Stimulated activated memory B cell treated with anti-CD40 and anti-IgM and Interleukin-4, amounts not matched to agents 10 μg/mL and 1 μg/mL and 100 μg/mL, for 72 hours (primary cell): ENCODE results near the gene WDR87.
"Not testable (repeated sequence)": the region's sequence is repeated elsewhere in the genome, so short reads cannot be mapped to it uniquely, and the experiment has no call there.

Experiments used
- ATAC-seq: fragments of 150-1000 bp; cut with Tn5 transposase; 2 replicates; pipeline ENCODE4 v1.10.0; 2021
- H3K27ac Mint-ChIP-seq: one replicate; pipeline ENCODE4 v1.8.0; 2022; ENCODE audit warnings: mild to moderate bottlenecking, mixed read lengths
- H3K27me3 Mint-ChIP-seq: one replicate; pipeline ENCODE4 v1.8.0; 2022; ENCODE audit warnings: mixed read lengths
- H3K36me3 Mint-ChIP-seq: one replicate; pipeline ENCODE4 v1.8.0; 2022; ENCODE audit warnings: mixed read lengths
- H3K4me1 Mint-ChIP-seq: one replicate; pipeline ENCODE4 v1.8.0; 2022; ENCODE audit warnings: mixed read lengths
- H3K4me3 Mint-ChIP-seq: one replicate; pipeline ENCODE4 v1.8.0; 2022; ENCODE audit warnings: mild to moderate bottlenecking, moderate library complexity, mixed read lengths
- H3K9me3 Mint-ChIP-seq: one replicate; pipeline ENCODE4 v1.8.0; 2022; ENCODE audit warnings: mixed read lengths

WDR87 gene

GRCh38 chr19:37869766-37870340 is 36.5 kb downstream of the WDR87 start:
- H3K27ac Mint-ChIP-seq, result no peak overlapping the region
- peaks cover 30% of the 10 kb centered on the region for H3K27me3 Mint-ChIP-seq
- no peaks in the 10 kb centered on the region for H3K9me3 Mint-ChIP-seq
- H3K4me3 Mint-ChIP-seq, result no peak overlapping the region
- H3K4me1 Mint-ChIP-seq, result no peaks in the 10 kb centered on the region
- no peaks in the 10 kb centered on the region for H3K36me3 Mint-ChIP-seq
- no peak for ATAC-seq

- H3K4me1 Mint-ChIP-seq, result no peaks in the 10 kb centered on the region
- H3K27ac Mint-ChIP-seq, result no peak overlapping the region
- H3K9me3 Mint-ChIP-seq, result no peaks in the 10 kb centered on the region
- peaks cover 30% of the 10 kb centered on the region for H3K27me3 Mint-ChIP-seq
- H3K4me3 Mint-ChIP-seq, result no peak overlapping the region
- H3K36me3 Mint-ChIP-seq, result no peaks in the 10 kb centered on the region
- ATAC-seq, result no peak
These were observed 38.6 kb downstream of the WDR87 start for GRCh38 chr19:37867831-37868230.

GRCh38 chr19:37865930-37866329 is 40.5 kb downstream of the WDR87 start:
- not testable (repeated sequence) for H3K9me3 Mint-ChIP-seq, H3K27ac Mint-ChIP-seq, ATAC-seq, H3K4me3 Mint-ChIP-seq, H3K36me3 Mint-ChIP-seq, H3K4me1 Mint-ChIP-seq
- H3K27me3 Mint-ChIP-seq, result peaks cover 37% of the 10 kb centered on the region

GRCh38 chr19:37864501-37864900 is 41.9 kb downstream of the WDR87 start:
- Mint-ChIP-seq H3K36me3 (no peaks in the 10 kb centered on the region), H3K27ac (no peak overlapping the region), H3K9me3 (no peaks in the 10 kb centered on the region), H3K4me1 (no peaks in the 10 kb centered on the region), H3K27me3 (peaks cover 27% of the 10 kb centered on the region), H3K4me3 (no peak overlapping the region)
- no peak for ATAC-seq

GRCh38 chr19:37855098-37855497 is 51.3 kb downstream of the WDR87 start:
- ATAC-seq, result peak; percentile 83
- H3K4me3 Mint-ChIP-seq, result peak overlapping the region; percentile 68
- H3K27ac Mint-ChIP-seq, result peak overlapping the region; percentile 28
- no peaks in the 10 kb centered on the region for H3K27me3 Mint-ChIP-seq
- no peaks in the 10 kb centered on the region for H3K9me3 Mint-ChIP-seq
- no peaks in the 10 kb centered on the region for H3K4me1 Mint-ChIP-seq
- H3K36me3 Mint-ChIP-seq, result no peaks in the 10 kb centered on the region

GRCh38 chr19:37845932-37846331 is 60.5 kb downstream of the WDR87 start:
- no peaks in the 10 kb centered on the region for H3K9me3 Mint-ChIP-seq
- no peak for ATAC-seq
- H3K4me1 Mint-ChIP-seq, result no peaks in the 10 kb centered on the region
- H3K4me3 Mint-ChIP-seq, result no peak overlapping the region
- H3K27ac Mint-ChIP-seq, result no peak overlapping the region
- no peaks in the 10 kb centered on the region for H3K36me3 Mint-ChIP-seq
- no peaks in the 10 kb centered on the region for H3K27me3 Mint-ChIP-seq
